Daoy (cell line): ENCODE results near the gene SLC22A3. TPM values are rescaled to one million over a fixed set of nuclear protein-coding genes. Genes with fewer than 3 reads are reported as not detected.

Experiments
- DNase-seq: peaks from one replicate; pipeline ENCODE4 v3.0.0-alpha.2; 2015; ENCODE audit warnings: low read depth
- total RNA-seq: library from RNA; depleted of rRNA; stranded (reverse); fragments of >200 nt; shearing (Covaris generic); gene quantifications from 2 replicates; pipeline ENCODE4 v1.2.3, GENCODE V29; 2014

Gene SLC22A3
- total RNA-seq, 1 experiment from 2014 or later, result 1.8 TPM

- DNase-seq, result no peak
Measured at GRCh38 chr6:160336200-160336599, 12.0 kb upstream of the SLC22A3 start.

GRCh38 chr6:160337301-160337700, 10.9 kb upstream of the SLC22A3 start:
- DNase-seq, result peak; percentile 21

- no peak for DNase-seq
Measured at GRCh38 chr6:160337991-160338390, 10.2 kb upstream of the SLC22A3 start.

- no peak for DNase-seq
Measured at GRCh38 chr6:160343144-160343543, 5.0 kb upstream of the SLC22A3 start.

GRCh38 chr6:160344271-160344670, 3.9 kb upstream of the SLC22A3 start:
- DNase-seq, result no peak

- DNase-seq, result no peak
Measured at GRCh38 chr6:160347259-160348222, 637 bp upstream of the SLC22A3 start.

GRCh38 chr6:160349020-160349441, 853 bp downstream of the SLC22A3 start:
- DNase-seq, result no peak

- DNase-seq, result no peak
Measured at GRCh38 chr6:160349814-160350350, 1.7 kb downstream of the SLC22A3 start.

- no peak for DNase-seq
Measured at GRCh38 chr6:160353950-160354496, 5.8 kb downstream of the SLC22A3 start.

GRCh38 chr6:160355001-160355400, 6.8 kb downstream of the SLC22A3 start:
- DNase-seq, result peak; percentile 36

- no peak for DNase-seq
Measured at GRCh38 chr6:160356074-160356744, 8.0 kb downstream of the SLC22A3 start.

- DNase-seq, result no peak
Measured at GRCh38 chr6:160357088-160357487, 8.9 kb downstream of the SLC22A3 start.

- DNase-seq, result no peak
Measured at GRCh38 chr6:160358225-160359119, 10.3 kb downstream of the SLC22A3 start.

- no peak for DNase-seq
Measured at GRCh38 chr6:160360955-160361354, 12.8 kb downstream of the SLC22A3 start.

GRCh38 chr6:160362556-160362955, 14.4 kb downstream of the SLC22A3 start:
- no peak for DNase-seq

- no peak for DNase-seq
Measured at GRCh38 chr6:160363016-160363996, 15.1 kb downstream of the SLC22A3 start.

GRCh38 chr6:160365117-160365516, 16.9 kb downstream of the SLC22A3 start:
- DNase-seq, result no peak

- no peak for DNase-seq
Measured at GRCh38 chr6:160367798-160368547, 19.8 kb downstream of the SLC22A3 start.

- DNase-seq, result no peak
Measured at GRCh38 chr6:160368670-160369069, 20.5 kb downstream of the SLC22A3 start.
